Natural killer cell (primary cell): ENCODE measurements around the gene MAPK1. TPM values are rescaled to one million over a fixed set of nuclear protein-coding genes. Genes with fewer than 3 reads are reported as not detected.
"Not testable (repeated sequence)": the region's sequence is repeated elsewhere in the genome, so short reads cannot be mapped to it uniquely, and the experiment has no call there.

Source experiments
- ATAC-seq, 3 donors: fragments of 150-1000 bp in 2 of 3; fragments of 200-7000 bp in 1 of 3; cut with Tn5 transposase; 1 replicate in 1 of 3; 2 replicates in 2 of 3; pipeline ENCODE4 v1.10.0; 2021; ENCODE audit warnings: mild to moderate bottlenecking in 2 of 3, moderate library complexity in 2 of 3
- DNase-seq, 2 donors: peaks; one replicate each; pipeline versions ENCODE4 v3.0.0 to v3.0.0-alpha.2; 2013 to 2021; ENCODE audit warnings: mixed read lengths in 1 of 2
- H3K27ac ChIP-seq: one replicate; pipeline ENCODE4 v1.5.1; 2013; ENCODE audit warnings: mild to moderate bottlenecking, low read length
- H3K27me3 ChIP-seq: one replicate; pipeline ENCODE4 v1.6.1; 2013; ENCODE audit warnings: low read length; ENCODE audit not compliant: control insufficient read depth, insufficient read depth
- H3K36me3 ChIP-seq: one replicate; pipeline ENCODE4 v1.6.1; 2013; ENCODE audit warnings: low read length; ENCODE audit not compliant: control insufficient read depth, insufficient read depth
- H3K4me1 ChIP-seq: one replicate; pipeline ENCODE4 v1.6.1; 2013; ENCODE audit warnings: low read length; ENCODE audit not compliant: control insufficient read depth, insufficient read depth
- H3K4me3 ChIP-seq: one replicate; pipeline ENCODE4 v1.5.1; 2013; ENCODE audit warnings: low read length
- H3K9me3 ChIP-seq: one replicate; pipeline ENCODE4 v1.6.1; 2013; ENCODE audit warnings: low read length; ENCODE audit not compliant: control insufficient read depth, insufficient read depth
- H3K27ac Mint-ChIP-seq, 2 donors: one replicate each; pipeline ENCODE4 v1.8.0; 2022; ENCODE audit warnings: mild to moderate bottlenecking in 2 of 2, mixed read lengths in 2 of 2, moderate library complexity in 1 of 2
- H3K27me3 Mint-ChIP-seq, 2 donors: one replicate each; pipeline ENCODE4 v1.8.0; 2022; ENCODE audit warnings: low read depth in 2 of 2, mixed read lengths in 2 of 2
- H3K36me3 Mint-ChIP-seq: one replicate; pipeline ENCODE4 v1.8.0; 2022; ENCODE audit warnings: mixed read lengths
- H3K4me1 Mint-ChIP-seq, 2 donors: one replicate each; pipeline ENCODE4 v1.8.0; 2022; ENCODE audit warnings: mixed read lengths in 2 of 2
- H3K4me3 Mint-ChIP-seq: one replicate; pipeline ENCODE4 v1.8.0; 2022; ENCODE audit warnings: mild to moderate bottlenecking, moderate library complexity, mixed read lengths
- H3K9me3 Mint-ChIP-seq, 2 donors: one replicate each; pipeline ENCODE4 v1.8.0; 2022; ENCODE audit warnings: mixed read lengths in 2 of 2
- WGBS: methylation state at CpG from one replicate; pipeline ENCODE4 v1.1.7; 2013; ENCODE audit warnings: missing lambda C conversion rate; ENCODE audit not compliant: insufficient coverage; 5-methylcytosine and 5-hydroxymethylcytosine counted together
- intact Hi-C: fragments of 100-400 bp; cut with micrococcal nuclease; formaldehyde crosslinking; loops from one replicate; pipeline ENCODE4 v1.14.2; 2022
- total RNA-seq, 4 donors: library from RNA; stranded (reverse); fragments of 120-200 nt in 1 of 4; gene quantifications; one replicate each; pipeline versions ENCODE4 v1.2.3 to v1.2.4, GENCODE V29; 2013 to 2022
- TF ChIP-seq, protein P1 (sequence below): fragments of 200-600 bp; IDR thresholded peaks from one replicate; pipeline ENCODE4 v1.8.0; 2022; ENCODE audit warnings: antibody characterized with exemption

Gene MAPK1
- total RNA-seq, 3 donors from 2014 or later (not counting 1 experiment from before 2014, with no cell fraction given), result 189 to 246 (median 214) TPM

DNA sequence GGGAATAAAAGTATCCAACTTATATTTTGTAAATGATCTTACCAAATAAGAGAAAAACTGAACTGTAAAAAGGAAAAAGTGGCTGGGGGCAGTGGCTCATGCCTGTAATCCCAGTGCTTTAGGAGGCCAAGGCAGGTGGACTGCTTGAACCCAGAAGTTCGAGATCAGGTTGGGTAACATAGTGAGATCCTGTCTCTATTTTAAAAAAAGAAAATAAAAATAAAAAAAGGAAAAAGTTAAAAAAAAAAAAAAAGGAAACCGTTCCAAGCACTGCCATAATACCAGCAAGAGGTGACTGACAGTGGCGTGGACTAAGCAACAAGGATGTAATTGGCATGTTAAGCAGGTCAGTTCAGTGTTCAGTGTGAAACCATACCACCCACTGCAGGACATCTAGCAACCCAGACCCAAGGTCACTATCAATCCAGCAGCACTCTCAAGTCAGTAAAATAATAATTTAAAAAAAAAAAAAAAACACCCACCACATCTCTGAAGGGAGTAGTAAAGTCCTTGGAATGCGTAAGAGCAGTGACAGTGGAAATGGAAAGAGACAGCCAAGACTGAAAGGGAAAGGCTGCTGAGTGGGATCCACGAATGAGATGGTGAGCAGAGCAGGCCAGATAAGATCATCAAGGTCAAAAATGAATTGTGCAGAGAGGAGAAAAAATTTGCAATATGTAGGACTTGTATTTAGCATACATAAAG lies 43.6 kb downstream of the MAPK1 start:
- H3K27me3 Mint-ChIP-seq, result no peaks in the 10 kb centered on the region
- no peaks in the 10 kb centered on the region for H3K36me3 Mint-ChIP-seq
- H3K9me3 ChIP-seq, result no peaks in the 10 kb centered on the region
- no peak for DNase-seq
- peak overlapping the region; percentile 56 for H3K4me3 Mint-ChIP-seq
- peaks cover 67 to 76% of the 10 kb centered on the region in 2 donors for H3K4me1 Mint-ChIP-seq
- H3K27ac Mint-ChIP-seq, result peak overlapping the region; percentile 76 to 80
- no peaks in the 10 kb centered on the region for H3K9me3 Mint-ChIP-seq
- peaks cover 47% of the 10 kb centered on the region for H3K4me1 ChIP-seq
- ATAC-seq, result peak in 2 of 3 donors; percentile 23 to 38
- TF ChIP-seq, protein P1, sequence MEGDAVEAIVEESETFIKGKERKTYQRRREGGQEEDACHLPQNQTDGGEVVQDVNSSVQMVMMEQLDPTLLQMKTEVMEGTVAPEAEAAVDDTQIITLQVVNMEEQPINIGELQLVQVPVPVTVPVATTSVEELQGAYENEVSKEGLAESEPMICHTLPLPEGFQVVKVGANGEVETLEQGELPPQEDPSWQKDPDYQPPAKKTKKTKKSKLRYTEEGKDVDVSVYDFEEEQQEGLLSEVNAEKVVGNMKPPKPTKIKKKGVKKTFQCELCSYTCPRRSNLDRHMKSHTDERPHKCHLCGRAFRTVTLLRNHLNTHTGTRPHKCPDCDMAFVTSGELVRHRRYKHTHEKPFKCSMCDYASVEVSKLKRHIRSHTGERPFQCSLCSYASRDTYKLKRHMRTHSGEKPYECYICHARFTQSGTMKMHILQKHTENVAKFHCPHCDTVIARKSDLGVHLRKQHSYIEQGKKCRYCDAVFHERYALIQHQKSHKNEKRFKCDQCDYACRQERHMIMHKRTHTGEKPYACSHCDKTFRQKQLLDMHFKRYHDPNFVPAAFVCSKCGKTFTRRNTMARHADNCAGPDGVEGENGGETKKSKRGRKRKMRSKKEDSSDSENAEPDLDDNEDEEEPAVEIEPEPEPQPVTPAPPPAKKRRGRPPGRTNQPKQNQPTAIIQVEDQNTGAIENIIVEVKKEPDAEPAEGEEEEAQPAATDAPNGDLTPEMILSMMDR, result no peak
- no peaks in the 10 kb centered on the region for H3K27me3 ChIP-seq
- H3K4me3 ChIP-seq, result no peak overlapping the region
- H3K36me3 ChIP-seq, result no peaks in the 10 kb centered on the region
- WGBS, result 53% methylated on average over 2 of the region's 5 CpGs
- intact Hi-C loops, result no loop called here
- H3K27ac ChIP-seq, result peak overlapping the region; percentile 46

DNA sequence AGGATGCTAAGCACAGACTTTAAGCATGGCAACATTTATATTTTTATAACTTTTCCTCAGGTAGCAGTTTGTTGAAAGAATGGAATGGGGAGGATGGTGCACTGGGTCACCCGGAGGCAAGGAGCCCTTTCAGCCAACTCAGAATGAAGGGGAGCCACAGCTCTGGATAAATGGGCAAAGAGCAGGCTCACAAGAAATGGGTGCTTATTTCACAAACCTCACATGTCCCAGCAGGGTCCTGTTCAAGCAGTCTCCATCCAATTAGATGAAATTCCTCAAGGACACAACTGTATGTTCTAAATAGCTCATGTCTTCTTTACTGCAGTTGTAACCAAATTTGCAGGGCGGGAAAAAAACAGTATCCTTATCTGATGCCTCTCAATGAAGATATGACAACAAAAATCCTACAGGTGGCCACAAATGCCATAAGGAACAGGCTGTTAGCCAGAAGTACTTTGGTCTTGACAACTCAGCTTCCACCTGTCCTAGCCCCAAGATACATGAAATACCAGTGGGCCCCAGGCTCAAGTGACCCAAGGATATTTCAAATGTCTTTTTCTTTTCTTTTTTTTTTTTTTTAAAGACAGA lies 48.2 kb downstream of the MAPK1 start:
- DNase-seq (no peak), ATAC-seq (no peak)
- Histone ChIP-seq H3K4me1 (peaks cover 72% of the 10 kb centered on the region), H3K9me3 (no peaks in the 10 kb centered on the region), H3K4me3 (no peak overlapping the region), H3K27me3 (no peaks in the 10 kb centered on the region), H3K27ac (no peak overlapping the region), H3K36me3 (no peaks in the 10 kb centered on the region)
- Mint-ChIP-seq H3K4me3 (peak overlapping the region; percentile 59), H3K9me3 (no peaks in the 10 kb centered on the region), H3K27ac (peak overlapping the region; percentile 93 to 97), H3K36me3 (no peaks in the 10 kb centered on the region), H3K4me1 (peaks cover 71 to 80% of the 10 kb centered on the region in 2 donors), H3K27me3 (no peaks in the 10 kb centered on the region)
- 90% methylated on average over 2 of the region's 2 CpGs for WGBS
- intact Hi-C loops, result loop anchor here (2.0 to 5.0 kb wide), 2 partner anchors 14 to 37 kb away; no protein-coding TSS in a partner anchor
- TF ChIP-seq, protein P1, result no peak

DNA sequence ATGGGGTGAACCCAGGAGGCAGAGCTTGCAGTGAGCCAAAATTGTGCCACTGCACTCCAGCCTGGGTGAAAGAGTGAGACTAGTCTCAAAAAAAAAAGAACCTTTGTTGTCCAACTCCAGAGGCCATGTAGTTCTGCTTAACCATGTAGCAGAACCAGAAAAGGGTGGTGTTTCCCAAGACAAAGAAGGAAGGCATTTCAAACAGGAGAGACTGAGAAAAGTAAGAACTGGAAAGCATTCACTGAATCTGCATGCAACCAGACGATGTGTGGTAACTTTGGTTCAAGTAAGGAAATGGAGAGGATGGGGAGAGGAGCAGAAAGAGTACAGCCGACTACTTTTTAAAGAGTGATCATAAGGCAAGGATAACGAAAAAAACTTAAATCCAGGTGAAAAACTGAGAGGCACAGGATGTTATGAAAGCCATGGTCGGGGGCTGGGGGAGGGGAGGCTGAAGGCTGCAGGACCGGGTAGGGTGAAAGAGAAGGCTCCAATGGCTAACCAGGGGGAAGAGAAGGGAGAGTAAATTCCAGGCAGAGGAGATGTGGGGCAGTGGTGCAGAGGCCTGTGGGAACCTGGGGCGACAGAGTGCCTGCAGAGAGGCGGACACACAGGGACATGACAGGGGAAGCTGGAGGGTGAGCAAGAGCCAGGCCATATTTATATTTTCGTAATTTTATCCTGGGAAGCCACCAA lies 48.8 kb downstream of the MAPK1 start:
- peak overlapping the region; percentile 93 to 97 for H3K27ac Mint-ChIP-seq
- Histone ChIP-seq H3K9me3 (no peaks in the 10 kb centered on the region), H3K4me3 (no peak overlapping the region), H3K27me3 (no peaks in the 10 kb centered on the region), H3K27ac (peak overlapping the region; percentile 88), H3K4me1 (peaks cover 67% of the 10 kb centered on the region), H3K36me3 (no peaks in the 10 kb centered on the region)
- no peaks in the 10 kb centered on the region for H3K27me3 Mint-ChIP-seq
- intact Hi-C loops, result loop anchor here (2.0 to 5.0 kb wide), 2 partner anchors 14 to 36 kb away; no protein-coding TSS in a partner anchor
- no peaks in the 10 kb centered on the region for H3K9me3 Mint-ChIP-seq
- peaks cover 71 to 80% of the 10 kb centered on the region in 2 donors for H3K4me1 Mint-ChIP-seq
- WGBS, result 66% methylated on average over 8 of the region's 8 CpGs
- H3K4me3 Mint-ChIP-seq, result peak overlapping the region; percentile 59
- no peak for DNase-seq
- ATAC-seq, result no peak
- no peaks in the 10 kb centered on the region for H3K36me3 Mint-ChIP-seq
- TF ChIP-seq, protein P1, result no peak

DNA sequence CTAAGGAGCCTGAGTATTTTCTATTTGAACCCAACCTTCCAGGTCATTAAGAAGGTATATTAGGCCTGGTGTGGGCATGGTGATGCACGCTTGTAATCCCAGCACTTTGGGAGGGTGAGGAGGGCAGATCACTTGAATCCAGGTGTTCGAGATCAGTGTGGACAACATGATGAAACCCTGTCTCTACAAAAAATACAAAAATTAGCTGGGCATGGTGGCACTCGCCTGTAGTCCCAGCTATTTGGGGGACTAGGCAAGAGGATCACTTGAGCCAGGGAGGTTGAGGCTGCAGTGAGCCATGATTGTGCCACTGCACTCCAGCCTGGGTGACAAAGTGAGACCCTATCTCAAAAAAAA lies 50.0 kb downstream of the MAPK1 start:
- not testable (repeated sequence) for H3K36me3 ChIP-seq, H3K27me3 Mint-ChIP-seq, H3K36me3 Mint-ChIP-seq, H3K9me3 ChIP-seq, ATAC-seq, H3K9me3 Mint-ChIP-seq, DNase-seq, H3K4me3 ChIP-seq, H3K27me3 ChIP-seq
- Histone ChIP-seq H3K4me1 (peaks cover 64% of the 10 kb centered on the region), H3K27ac (peak overlapping the region; percentile 88)
- peak overlapping the region; percentile 93 to 97 for H3K27ac Mint-ChIP-seq
- whole genome bisulfite sequencing, result 91% methylated on average over 3 of the region's 3 CpGs
- intact Hi-C loops, result loop anchor here (2.0 to 5.0 kb wide), 3 partner anchors 35 to 51 kb away; partner anchors contain the start of gene MAPK1
- H3K4me3 Mint-ChIP-seq, result peak overlapping the region; percentile 88
- H3K4me1 Mint-ChIP-seq, result peaks cover 70 to 78% of the 10 kb centered on the region in 2 donors
